Measurements from ENCODE around the gene MYO1A.

- TF ChIP-seq CTCF (conservative IDR thresholded peaks at IDR 0.05) (no peak), ZFX (IDR thresholded peaks at IDR 0.05) (no peak)
These were observed 66.5 kb downstream of the MYO1A start for GRCh38 chr12:56983386-56983785.
